Measurements from ENCODE around the gene MAN1A1.

DNA sequence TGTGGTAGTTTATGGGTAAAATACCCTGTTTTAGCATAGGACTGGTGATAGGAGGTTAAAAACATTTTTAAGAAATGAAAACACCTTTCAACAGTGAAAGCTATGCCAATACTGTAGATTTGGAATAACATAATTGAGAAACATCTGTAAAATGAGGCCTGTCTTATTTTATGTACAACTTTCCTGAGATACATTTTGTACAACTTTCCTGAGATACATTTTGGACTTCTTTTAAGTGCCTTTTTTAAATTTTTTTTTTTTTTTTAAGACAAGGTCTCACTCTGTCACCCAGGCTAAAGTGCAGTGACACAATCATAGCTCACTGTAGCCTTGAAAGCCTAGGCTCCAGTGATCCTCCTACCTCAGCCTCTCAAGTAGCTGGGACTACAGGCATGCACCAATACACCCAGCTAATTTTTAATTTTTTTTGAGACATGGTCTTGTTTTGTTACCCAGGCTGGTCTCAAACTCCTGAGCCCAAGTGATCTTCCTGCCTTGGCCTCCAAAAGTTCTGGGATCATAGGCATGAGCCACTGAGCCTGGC is 84.6 kb downstream of the MAN1A1 start:
- TF ChIP-seq, protein P1, sequence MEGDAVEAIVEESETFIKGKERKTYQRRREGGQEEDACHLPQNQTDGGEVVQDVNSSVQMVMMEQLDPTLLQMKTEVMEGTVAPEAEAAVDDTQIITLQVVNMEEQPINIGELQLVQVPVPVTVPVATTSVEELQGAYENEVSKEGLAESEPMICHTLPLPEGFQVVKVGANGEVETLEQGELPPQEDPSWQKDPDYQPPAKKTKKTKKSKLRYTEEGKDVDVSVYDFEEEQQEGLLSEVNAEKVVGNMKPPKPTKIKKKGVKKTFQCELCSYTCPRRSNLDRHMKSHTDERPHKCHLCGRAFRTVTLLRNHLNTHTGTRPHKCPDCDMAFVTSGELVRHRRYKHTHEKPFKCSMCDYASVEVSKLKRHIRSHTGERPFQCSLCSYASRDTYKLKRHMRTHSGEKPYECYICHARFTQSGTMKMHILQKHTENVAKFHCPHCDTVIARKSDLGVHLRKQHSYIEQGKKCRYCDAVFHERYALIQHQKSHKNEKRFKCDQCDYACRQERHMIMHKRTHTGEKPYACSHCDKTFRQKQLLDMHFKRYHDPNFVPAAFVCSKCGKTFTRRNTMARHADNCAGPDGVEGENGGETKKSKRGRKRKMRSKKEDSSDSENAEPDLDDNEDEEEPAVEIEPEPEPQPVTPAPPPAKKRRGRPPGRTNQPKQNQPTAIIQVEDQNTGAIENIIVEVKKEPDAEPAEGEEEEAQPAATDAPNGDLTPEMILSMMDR (IDR thresholded peaks at IDR 0.05) = no peak
- TF ChIP-seq POLR2A (IDR thresholded peaks at IDR 0.05) = no peak

Data from sigmoid colon (tissue), 3 donors.